Neural cell (in vitro differentiated cells): ENCODE measurements around the gene TAOK1.

ENCODE experiments used
- TAF1 ChIP-seq: IDR thresholded peaks from 2 replicates; pipeline ENCODE4 v1.6.1; 2012; ENCODE audit warnings: low read depth
- TF ChIP-seq, protein P1 (sequence below): fragments of 450-650 bp; IDR thresholded peaks from 2 replicates; pipeline ENCODE4 v1.5.1; 2014; ENCODE audit warnings: antibody characterized with exemption, mild to moderate bottlenecking, moderate library complexity; ENCODE audit not compliant: poor library complexity, severe bottlenecking

DNA sequence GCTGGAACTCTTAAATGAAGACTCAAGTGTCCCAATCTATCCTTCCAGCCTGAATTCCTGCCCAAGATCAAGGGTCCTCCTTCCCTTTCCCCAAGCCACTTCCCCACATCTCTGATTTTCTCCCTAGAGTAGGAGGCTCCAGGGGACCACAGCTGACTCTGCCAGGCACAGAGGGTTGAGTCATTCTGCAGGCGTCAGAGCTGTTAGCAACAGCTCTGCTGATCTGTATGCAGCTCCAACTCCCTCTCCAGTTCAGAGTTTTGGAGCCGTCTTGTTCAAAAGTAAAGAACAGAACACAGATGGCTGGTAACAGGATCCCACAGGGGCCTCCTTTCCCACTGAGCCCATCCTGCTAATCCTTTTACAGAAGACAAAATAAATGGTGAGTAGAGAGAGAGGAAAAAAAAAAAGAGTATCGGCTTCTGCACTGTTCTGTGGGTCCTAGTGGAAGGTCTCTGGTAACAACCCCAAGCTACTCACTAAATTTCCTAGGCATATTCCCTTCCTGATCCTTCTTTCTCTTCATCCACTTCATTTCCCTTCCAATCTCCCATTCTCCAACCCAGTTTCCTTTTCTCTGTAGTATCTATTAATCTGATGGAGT, 13.4 kb upstream of the TAOK1 start:
- TF ChIP-seq, protein P1, sequence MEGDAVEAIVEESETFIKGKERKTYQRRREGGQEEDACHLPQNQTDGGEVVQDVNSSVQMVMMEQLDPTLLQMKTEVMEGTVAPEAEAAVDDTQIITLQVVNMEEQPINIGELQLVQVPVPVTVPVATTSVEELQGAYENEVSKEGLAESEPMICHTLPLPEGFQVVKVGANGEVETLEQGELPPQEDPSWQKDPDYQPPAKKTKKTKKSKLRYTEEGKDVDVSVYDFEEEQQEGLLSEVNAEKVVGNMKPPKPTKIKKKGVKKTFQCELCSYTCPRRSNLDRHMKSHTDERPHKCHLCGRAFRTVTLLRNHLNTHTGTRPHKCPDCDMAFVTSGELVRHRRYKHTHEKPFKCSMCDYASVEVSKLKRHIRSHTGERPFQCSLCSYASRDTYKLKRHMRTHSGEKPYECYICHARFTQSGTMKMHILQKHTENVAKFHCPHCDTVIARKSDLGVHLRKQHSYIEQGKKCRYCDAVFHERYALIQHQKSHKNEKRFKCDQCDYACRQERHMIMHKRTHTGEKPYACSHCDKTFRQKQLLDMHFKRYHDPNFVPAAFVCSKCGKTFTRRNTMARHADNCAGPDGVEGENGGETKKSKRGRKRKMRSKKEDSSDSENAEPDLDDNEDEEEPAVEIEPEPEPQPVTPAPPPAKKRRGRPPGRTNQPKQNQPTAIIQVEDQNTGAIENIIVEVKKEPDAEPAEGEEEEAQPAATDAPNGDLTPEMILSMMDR = no peak
- TF ChIP-seq TAF1 = no peak
